ENCODE data around the gene ACTC1. TPM values are rescaled to one million over a fixed set of nuclear protein-coding genes. Genes with fewer than 3 reads are reported as not detected.
A peak's percentile ranks its signal among the peaks of the same experiment; 100 is the strongest.

Gene ACTC1
- total RNA-seq, 2 experiments from 2014 or later: not detected

- H3K9me3 Mint-ChIP-seq (ENCODE audit: low read depth): no peaks in the 10 kb centered on the region
- H3K36me3 Mint-ChIP-seq (ENCODE audit: low read depth): no peaks in the 10 kb centered on the region
- ATAC-seq (no peak), DNase-seq (peak; percentile 9)
- peaks cover 54% of the 10 kb centered on the region for H3K27me3 Mint-ChIP-seq
- H3K27ac Mint-ChIP-seq: no peak overlapping the region
- no peak overlapping the region for H3K4me3 Mint-ChIP-seq
- ChIA-PET POLR2A (no interaction called here), CTCF (interaction anchor here (1.2 kb wide), 1 partner anchor 11 kb away, joined by 4 read pairs; no protein-coding TSS in a partner anchor)
- intact Hi-C loops (cut with DNase I, micrococcal nuclease): no loop called here
- peaks cover 5% of the 10 kb centered on the region for H3K4me1 Mint-ChIP-seq
These were observed 42.0 kb downstream of the ACTC1 start for GRCh38 chr15:34753236-34753894.

GRCh38 chr15:34749691-34750090 is 45.7 kb downstream of the ACTC1 start:
- no peak for ATAC-seq
- no peaks in the 10 kb centered on the region for H3K9me3 Mint-ChIP-seq (ENCODE audit: low read depth)
- H3K4me3 Mint-ChIP-seq: no peak overlapping the region
- H3K4me1 Mint-ChIP-seq: peaks cover 3% of the 10 kb centered on the region
- H3K27ac Mint-ChIP-seq: no peak overlapping the region
- intact Hi-C loops (cut with DNase I, micrococcal nuclease): no loop called here
- POLR2A ChIA-PET: no interaction called here
- CTCF ChIA-PET: no interaction called here
- no peak for DNase-seq
- H3K36me3 Mint-ChIP-seq (ENCODE audit: low read depth): no peaks in the 10 kb centered on the region
- peaks cover 44% of the 10 kb centered on the region for H3K27me3 Mint-ChIP-seq

Other genes starting within 250 kb of the ACTC1 start
- 10 to 100 TPM; 47.9 to 49.4 TPM for gene GOLGA8B, start 211.9 kb downstream of the ACTC1 start, total RNA-seq
- not detected for gene GJD2, start 40.6 kb downstream of the ACTC1 start, total RNA-seq
- 10 to 100 TPM; 39.2 to 62.0 TPM for gene AQR, start 174.2 kb upstream of the ACTC1 start, total RNA-seq
- 10 to 100 TPM; 64.1 to 65.1 TPM for gene ZNF770, start 192.7 kb upstream of the ACTC1 start, total RNA-seq